Uterus (tissue), 2 donors: ENCODE results near the gene PRKCE.

Experiments used
- CTCF ChIP-seq, 4 experiments: fragments of 200-600 bp in 2 of 4; fragments of 450-650 bp in 2 of 4; sonication (generic) in 2 of 4; IDR thresholded peaks; one replicate each; pipeline ENCODE4 v1.5.1; 2016 to 2019; ENCODE audit warnings: antibody characterized with exemption in 4 of 4, mild to moderate bottlenecking in 2 of 4, moderate library complexity in 1 of 4
- POLR2A ChIP-seq, 2 donors: fragments of 450-650 bp; IDR thresholded peaks; one replicate each; pipeline ENCODE4 v1.6.1; 2016; ENCODE audit warnings: antibody characterized with exemption in 2 of 2, mild to moderate bottlenecking in 1 of 2, moderate library complexity in 1 of 2

- TF ChIP-seq CTCF (IDR thresholded peaks at IDR 0.05) (no peak), POLR2A (IDR thresholded peaks at IDR 0.05) (no peak)
Observed at GRCh38 chr2:45833968-45834344, 182.5 kb downstream of the PRKCE start.
